ENCODE results near the gene AIMP1.

GRCh38 chr4:106318511-106318910 is 2.2 kb downstream of the AIMP1 start:
- no peak for TF ChIP-seq CTCF (conservative IDR thresholded peaks at IDR 0.05 in 1 of 2, IDR thresholded peaks at IDR 0.05 in 1 of 2; ENCODE audit: extremely low read depth in 1 of 2, insufficient read depth in 1 of 2, low read depth in 1 of 2, low read length in 2 of 2)
- TF ChIP-seq EZH2 (IDR thresholded peaks at IDR 0.05; ENCODE audit: borderline replicate concordance, low read length), result no peak

All from mammary epithelial cell (primary cell).